Smooth muscle cell of the brain vasculature (primary cell): ENCODE results near the gene ZNF8.
"Not testable (repeated sequence)": the region's sequence is repeated elsewhere in the genome, so short reads cannot be mapped to it uniquely, and the experiment has no call there.

Source experiments
- DNase-seq: peaks from one replicate; pipeline ENCODE4 v3.0.0-alpha.2; 2012; ENCODE audit warnings: low read depth, low spot score

The ZNF8 gene

GRCh38 chr19:58336216-58336615 is 57.5 kb downstream of the ZNF8 start:
- no peak for DNase-seq

DNA sequence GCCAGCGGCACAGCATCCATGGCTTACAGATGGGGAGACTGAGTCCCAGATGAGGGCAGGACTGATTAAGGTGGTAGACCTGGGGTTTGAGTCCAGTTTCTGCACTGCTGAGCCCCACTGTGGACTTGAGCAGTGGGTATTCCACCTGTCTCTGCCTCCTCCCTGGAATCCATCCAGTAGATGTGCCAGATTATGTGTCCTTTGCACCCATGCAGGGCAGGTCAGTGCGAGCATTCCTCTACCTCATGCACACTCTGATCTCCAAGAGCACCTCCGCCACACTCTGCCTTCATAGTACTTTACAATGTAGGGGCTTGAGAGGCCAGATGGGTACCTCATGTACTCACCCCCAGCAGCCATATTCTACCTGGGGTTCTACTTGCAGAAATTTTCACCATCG is 58.1 kb downstream of the ZNF8 start:
- no peak for DNase-seq

GRCh38 chr19:58338336-58338735 is 59.6 kb downstream of the ZNF8 start:
- no peak for DNase-seq

- no peak for DNase-seq
These were observed 60.2 kb downstream of the ZNF8 start for GRCh38 chr19:58338825-58339558.

DNA sequence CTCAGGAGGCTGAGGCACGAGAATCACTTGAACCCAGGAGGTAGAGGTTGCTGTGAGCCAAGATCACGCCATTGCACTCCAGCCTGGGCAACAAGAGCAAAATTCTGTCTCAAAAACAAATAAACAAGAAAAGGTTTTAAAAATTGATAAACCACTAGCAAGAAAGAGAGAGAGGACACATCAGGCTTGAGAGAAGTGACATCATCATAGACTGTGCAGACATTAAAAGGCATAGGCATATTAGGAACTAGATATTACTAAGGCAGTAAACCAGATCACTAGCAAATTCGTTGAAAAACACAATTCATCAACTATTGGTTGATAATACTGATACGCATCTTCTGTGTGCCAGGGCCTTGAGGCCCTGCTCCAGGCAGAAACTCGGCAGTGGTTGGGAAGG is 66.8 kb downstream of the ZNF8 start:
- no peak for DNase-seq

DNA sequence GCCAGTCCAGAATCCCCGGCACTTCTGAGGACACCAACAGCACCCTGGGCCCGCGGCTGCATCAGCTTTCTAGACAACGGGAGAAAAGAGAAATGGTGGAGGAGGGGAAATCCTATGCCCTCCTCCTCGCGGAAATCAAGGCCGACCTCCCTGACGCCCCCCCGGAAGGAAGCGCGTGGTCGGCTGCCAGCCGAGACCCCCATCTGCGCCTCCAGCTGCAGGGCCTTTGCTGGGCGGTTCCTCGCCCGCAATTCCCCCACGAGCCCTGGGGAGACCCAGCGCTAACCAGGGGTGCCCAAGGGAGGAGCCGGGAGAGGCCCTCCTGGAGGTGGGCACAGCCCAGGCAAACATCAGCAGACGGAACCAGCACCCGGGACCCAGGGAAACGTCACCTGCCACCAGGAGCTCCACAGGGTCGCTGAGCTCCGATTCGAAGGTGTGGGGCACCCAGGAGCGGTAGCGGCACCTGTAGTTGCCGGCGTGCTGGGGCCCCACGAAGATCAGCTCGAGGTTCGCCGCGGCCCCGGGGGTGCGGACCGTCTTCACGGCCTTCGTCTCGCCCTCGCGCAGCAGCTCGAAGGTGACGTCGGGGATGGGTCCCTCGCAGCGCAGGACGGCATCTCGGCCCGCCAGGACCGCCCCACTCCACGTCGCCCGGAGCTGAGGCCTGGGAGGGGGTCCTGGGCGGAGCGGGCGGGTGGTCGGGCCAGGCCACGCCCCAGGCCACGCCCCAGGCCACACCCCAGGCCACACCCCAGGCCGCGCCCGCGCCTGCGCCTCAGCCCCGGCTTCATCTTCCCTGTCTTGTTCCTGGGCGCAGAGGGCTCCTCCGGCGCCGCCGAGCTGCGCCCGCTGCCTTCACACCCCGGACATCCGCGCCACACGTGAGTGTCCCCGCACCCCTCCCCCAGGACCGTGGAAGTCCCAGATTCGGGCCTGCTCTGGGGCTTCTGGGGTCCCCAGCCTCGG is 68.5 kb downstream of the ZNF8 start:
- peak; percentile 32 for DNase-seq

GRCh38 chr19:58348080-58348479 is 69.3 kb downstream of the ZNF8 start:
- DNase-seq: not testable (repeated sequence)

DNA sequence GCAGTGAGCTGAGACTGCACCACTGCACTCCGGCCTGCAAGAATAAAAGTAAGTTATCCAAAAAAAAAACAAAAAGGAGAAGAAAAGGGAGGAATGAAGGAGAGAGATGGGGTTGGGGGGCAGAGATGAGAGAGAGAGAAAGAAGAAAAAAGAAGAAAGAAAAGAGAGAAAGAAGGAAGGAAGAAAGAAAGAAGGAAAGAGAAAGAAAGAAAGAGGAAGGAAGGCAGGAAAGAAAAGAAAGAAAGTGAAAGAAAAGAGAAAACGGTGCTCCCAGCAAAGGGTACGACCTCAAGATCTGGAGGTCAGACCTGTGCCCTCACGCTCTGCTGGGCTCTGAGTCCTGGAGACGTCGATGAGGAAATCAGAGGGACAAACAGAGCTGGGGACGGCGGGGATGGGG is 70.8 kb downstream of the ZNF8 start:
- no peak for DNase-seq

GRCh38 chr19:58350001-58350861 is 71.5 kb downstream of the ZNF8 start:
- DNase-seq: no peak

DNA sequence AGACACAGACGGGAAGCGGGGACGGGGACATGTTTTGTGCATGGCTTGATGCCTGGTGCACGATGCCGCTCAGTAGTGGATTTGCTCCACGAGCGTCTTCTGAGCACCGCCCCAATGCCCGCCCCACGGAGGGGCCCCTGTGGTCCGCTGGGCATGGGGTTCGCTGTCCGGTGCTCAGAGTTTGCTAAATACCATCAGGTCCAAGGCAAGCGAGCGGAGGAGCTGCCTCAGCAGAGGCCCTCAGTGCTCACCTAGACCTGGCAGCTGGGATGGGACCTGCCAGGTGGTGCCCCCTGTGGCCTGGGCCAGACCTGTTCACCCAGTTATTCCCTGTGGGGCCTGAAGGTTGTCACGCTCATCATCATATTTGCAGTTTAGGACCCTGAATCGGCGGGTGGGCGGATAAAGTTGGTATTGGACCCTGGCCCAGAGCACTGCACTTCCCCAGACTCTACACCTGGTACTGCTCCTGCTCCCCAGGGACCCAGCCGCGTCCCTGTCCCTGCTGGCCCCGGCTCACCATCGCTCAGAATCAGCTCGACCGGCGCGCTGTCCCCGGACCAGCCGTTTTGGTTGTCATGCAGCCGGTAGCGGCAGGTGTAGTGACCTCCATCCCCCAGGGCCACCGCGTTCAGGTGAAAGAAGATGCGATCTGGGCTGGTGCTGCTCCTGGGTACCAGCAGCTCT is 72.3 kb downstream of the ZNF8 start:
- no peak for DNase-seq

- no peak for DNase-seq
These were observed 72.8 kb downstream of the ZNF8 start for GRCh38 chr19:58351558-58351878.

- no peak for DNase-seq
These were observed 73.4 kb downstream of the ZNF8 start for GRCh38 chr19:58351990-58352755.
